SK-N-SH (cell line): Measurements from ENCODE around the gene UBE2I.

ENCODE experiments used
- EP300 ChIP-seq, 2 experiments: IDR thresholded peaks; 2 replicates each; pipeline versions ENCODE4 v1.4.0 to v1.6.1; 2012; ENCODE audit warnings: borderline replicate concordance in 1 of 2, low read depth in 1 of 2, low read length in 1 of 2
- GATA2 ChIP-seq: sonication (generic); formaldehyde crosslinking; IDR thresholded peaks from 2 replicates; pipeline ENCODE4 v1.5.0; 2020; ENCODE audit warnings: mild to moderate bottlenecking, missing genetic modification reagents
- JUND ChIP-seq: IDR thresholded peaks from 2 replicates; pipeline ENCODE4 v1.4.0; 2012
- MEF2A ChIP-seq: IDR thresholded peaks from 2 replicates; pipeline ENCODE4 v1.4.0; 2012; ENCODE audit warnings: low read depth, borderline replicate concordance
- MXI1 ChIP-seq: IDR thresholded peaks from 2 replicates; pipeline ENCODE4 v1.6.1; 2012; ENCODE audit warnings: mild to moderate bottlenecking, low read depth, low read length, improper control_type of control experiment
- POLR2AphosphoS5 ChIP-seq: IDR thresholded peaks from 2 replicates; pipeline ENCODE4 v1.6.1; 2012; ENCODE audit warnings: low read depth, low read length
- RAD21 ChIP-seq: IDR thresholded peaks from 2 replicates; pipeline ENCODE4 v1.6.1; 2012; ENCODE audit warnings: mild to moderate bottlenecking, low read length
- TAF1 ChIP-seq: IDR thresholded peaks from 2 replicates; pipeline ENCODE4 v1.6.1; 2012; ENCODE audit warnings: low read depth, mild to moderate bottlenecking, low read length, moderate library complexity, borderline replicate concordance
- TEAD4 ChIP-seq: IDR thresholded peaks from 2 replicates; pipeline ENCODE4 v1.4.0; 2012; ENCODE audit warnings: mild to moderate bottlenecking, borderline replicate concordance; ENCODE audit not compliant: insufficient read depth
- TF ChIP-seq, protein P1 (sequence below): fragments of 200-600 bp; sonication (generic); IDR thresholded peaks from 2 replicates; pipeline ENCODE4 v1.6.1; 2017; ENCODE audit warnings: antibody characterized with exemption, mild to moderate bottlenecking, moderate library complexity
- TF ChIP-seq, protein P2 (sequence below): IDR thresholded peaks from 2 replicates; pipeline ENCODE4 v1.4.0; 2012; ENCODE audit warnings: low read depth, borderline replicate concordance
- TF ChIP-seq, protein P3 (sequence below): IDR thresholded peaks from 2 replicates; pipeline ENCODE4; 2012
- TF ChIP-seq, protein P4 (sequence below): IDR thresholded peaks from 2 replicates; pipeline ENCODE4 v1.6.1; 2012; ENCODE audit warnings: mild to moderate bottlenecking, low read depth, low read length, moderate library complexity

DNA sequence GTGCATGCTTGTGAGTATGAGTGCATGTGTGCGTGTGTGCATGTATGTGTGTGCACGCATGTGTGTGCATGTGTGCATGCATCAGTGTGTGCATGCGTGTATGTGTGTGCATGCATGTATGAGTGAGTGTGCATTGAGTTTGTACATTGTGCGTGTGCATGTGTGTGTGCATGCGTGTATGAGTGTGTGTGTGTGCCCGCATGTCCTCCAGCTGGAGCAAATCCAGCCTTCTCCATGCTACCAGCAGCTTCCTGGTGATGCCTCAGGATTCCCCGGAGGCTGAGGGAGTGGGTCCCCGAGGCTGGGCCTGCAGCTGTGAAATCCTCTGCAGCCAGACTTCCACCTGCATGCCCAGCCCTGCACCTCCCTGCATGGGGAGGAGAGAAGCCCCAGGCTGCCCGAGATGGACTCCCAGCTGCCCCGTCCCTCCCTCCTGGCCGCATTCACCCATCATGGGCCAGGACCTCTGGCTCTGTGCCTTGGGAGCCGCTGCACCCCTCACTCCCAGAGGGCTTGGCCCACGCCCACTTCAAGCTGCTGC, 44.3 kb upstream of the UBE2I start:
- TF ChIP-seq, protein P1, sequence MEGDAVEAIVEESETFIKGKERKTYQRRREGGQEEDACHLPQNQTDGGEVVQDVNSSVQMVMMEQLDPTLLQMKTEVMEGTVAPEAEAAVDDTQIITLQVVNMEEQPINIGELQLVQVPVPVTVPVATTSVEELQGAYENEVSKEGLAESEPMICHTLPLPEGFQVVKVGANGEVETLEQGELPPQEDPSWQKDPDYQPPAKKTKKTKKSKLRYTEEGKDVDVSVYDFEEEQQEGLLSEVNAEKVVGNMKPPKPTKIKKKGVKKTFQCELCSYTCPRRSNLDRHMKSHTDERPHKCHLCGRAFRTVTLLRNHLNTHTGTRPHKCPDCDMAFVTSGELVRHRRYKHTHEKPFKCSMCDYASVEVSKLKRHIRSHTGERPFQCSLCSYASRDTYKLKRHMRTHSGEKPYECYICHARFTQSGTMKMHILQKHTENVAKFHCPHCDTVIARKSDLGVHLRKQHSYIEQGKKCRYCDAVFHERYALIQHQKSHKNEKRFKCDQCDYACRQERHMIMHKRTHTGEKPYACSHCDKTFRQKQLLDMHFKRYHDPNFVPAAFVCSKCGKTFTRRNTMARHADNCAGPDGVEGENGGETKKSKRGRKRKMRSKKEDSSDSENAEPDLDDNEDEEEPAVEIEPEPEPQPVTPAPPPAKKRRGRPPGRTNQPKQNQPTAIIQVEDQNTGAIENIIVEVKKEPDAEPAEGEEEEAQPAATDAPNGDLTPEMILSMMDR = no peak
- TF ChIP-seq JUND (no peak), GATA2 (CRISPR knock-in tag) (no peak), POLR2AphosphoS5 (no peak), RAD21 (no peak), MEF2A (no peak), TAF1 (no peak), TEAD4 (no peak), EP300 (IDR thresholded peaks at IDR 0.05; ENCODE audit: borderline replicate concordance in 1 of 2, low read depth in 1 of 2, low read length in 1 of 2) (no peak), MXI1 (no peak)
- TF ChIP-seq, protein P2, sequence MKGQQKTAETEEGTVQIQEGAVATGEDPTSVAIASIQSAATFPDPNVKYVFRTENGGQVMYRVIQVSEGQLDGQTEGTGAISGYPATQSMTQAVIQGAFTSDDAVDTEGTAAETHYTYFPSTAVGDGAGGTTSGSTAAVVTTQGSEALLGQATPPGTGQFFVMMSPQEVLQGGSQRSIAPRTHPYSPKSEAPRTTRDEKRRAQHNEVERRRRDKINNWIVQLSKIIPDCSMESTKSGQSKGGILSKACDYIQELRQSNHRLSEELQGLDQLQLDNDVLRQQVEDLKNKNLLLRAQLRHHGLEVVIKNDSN = no peak
- TF ChIP-seq, protein P3, sequence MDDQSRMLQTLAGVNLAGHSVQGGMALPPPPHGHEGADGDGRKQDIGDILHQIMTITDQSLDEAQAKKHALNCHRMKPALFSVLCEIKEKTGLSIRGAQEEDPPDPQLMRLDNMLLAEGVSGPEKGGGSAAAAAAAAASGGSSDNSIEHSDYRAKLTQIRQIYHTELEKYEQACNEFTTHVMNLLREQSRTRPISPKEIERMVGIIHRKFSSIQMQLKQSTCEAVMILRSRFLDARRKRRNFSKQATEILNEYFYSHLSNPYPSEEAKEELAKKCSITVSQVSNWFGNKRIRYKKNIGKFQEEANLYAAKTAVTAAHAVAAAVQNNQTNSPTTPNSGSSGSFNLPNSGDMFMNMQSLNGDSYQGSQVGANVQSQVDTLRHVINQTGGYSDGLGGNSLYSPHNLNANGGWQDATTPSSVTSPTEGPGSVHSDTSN = no peak
- TF ChIP-seq, protein P4, sequence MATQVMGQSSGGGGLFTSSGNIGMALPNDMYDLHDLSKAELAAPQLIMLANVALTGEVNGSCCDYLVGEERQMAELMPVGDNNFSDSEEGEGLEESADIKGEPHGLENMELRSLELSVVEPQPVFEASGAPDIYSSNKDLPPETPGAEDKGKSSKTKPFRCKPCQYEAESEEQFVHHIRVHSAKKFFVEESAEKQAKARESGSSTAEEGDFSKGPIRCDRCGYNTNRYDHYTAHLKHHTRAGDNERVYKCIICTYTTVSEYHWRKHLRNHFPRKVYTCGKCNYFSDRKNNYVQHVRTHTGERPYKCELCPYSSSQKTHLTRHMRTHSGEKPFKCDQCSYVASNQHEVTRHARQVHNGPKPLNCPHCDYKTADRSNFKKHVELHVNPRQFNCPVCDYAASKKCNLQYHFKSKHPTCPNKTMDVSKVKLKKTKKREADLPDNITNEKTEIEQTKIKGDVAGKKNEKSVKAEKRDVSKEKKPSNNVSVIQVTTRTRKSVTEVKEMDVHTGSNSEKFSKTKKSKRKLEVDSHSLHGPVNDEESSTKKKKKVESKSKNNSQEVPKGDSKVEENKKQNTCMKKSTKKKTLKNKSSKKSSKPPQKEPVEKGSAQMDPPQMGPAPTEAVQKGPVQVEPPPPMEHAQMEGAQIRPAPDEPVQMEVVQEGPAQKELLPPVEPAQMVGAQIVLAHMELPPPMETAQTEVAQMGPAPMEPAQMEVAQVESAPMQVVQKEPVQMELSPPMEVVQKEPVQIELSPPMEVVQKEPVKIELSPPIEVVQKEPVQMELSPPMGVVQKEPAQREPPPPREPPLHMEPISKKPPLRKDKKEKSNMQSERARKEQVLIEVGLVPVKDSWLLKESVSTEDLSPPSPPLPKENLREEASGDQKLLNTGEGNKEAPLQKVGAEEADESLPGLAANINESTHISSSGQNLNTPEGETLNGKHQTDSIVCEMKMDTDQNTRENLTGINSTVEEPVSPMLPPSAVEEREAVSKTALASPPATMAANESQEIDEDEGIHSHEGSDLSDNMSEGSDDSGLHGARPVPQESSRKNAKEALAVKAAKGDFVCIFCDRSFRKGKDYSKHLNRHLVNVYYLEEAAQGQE = no peak
